ENCODE measurements around the gene ABL2.

ABL2 gene

GRCh38 chr1:179168536-179168935, 60.9 kb downstream of the ABL2 start:
- H3K4me3 ChIP-seq (ENCODE audit: low read depth, low read length), result no peak overlapping the region
- no peak for TF ChIP-seq CTCF (IDR thresholded peaks at IDR 0.05; ENCODE audit: low read depth, low read length)

GRCh38 chr1:179167955-179168354, 61.5 kb downstream of the ABL2 start:
- no peak overlapping the region for H3K4me3 ChIP-seq (ENCODE audit: low read depth, low read length)
- no peak for TF ChIP-seq CTCF (IDR thresholded peaks at IDR 0.05; ENCODE audit: low read depth, low read length)

- no peak overlapping the region for H3K4me3 ChIP-seq (ENCODE audit: low read depth, low read length)
- no peak for TF ChIP-seq CTCF (IDR thresholded peaks at IDR 0.05; ENCODE audit: low read depth, low read length)
Observed at GRCh38 chr1:179167418-179167777, 62.1 kb downstream of the ABL2 start.

- TF ChIP-seq CTCF (IDR thresholded peaks at IDR 0.05; ENCODE audit: low read depth, low read length), result no peak
- H3K4me3 ChIP-seq (ENCODE audit: low read depth, low read length), result no peak overlapping the region
Observed at GRCh38 chr1:179166663-179167417, 62.6 kb downstream of the ABL2 start.

GRCh38 chr1:179164494-179164893, 65.0 kb downstream of the ABL2 start:
- TF ChIP-seq CTCF (IDR thresholded peaks at IDR 0.05; ENCODE audit: low read depth, low read length), result no peak
- no peak overlapping the region for H3K4me3 ChIP-seq (ENCODE audit: low read depth, low read length)

GRCh38 chr1:179156708-179157107, 72.8 kb downstream of the ABL2 start:
- H3K4me3 ChIP-seq (ENCODE audit: low read depth, low read length), result no peak overlapping the region
- TF ChIP-seq CTCF (IDR thresholded peaks at IDR 0.05; ENCODE audit: low read depth, low read length), result no peak

GRCh38 chr1:179156026-179156425, 73.5 kb downstream of the ABL2 start:
- TF ChIP-seq CTCF (IDR thresholded peaks at IDR 0.05; ENCODE audit: low read depth, low read length), result no peak
- no peak overlapping the region for H3K4me3 ChIP-seq (ENCODE audit: low read depth, low read length)
